PFSK-1 (cell line): ENCODE results near the gene TMLHE.

ENCODE experiments used
- FOXP2 ChIP-seq: optimal IDR thresholded peaks from 2 replicates; pipeline ENCODE3; 2011; ENCODE audit warnings: borderline replicate concordance, control low read depth, inconsistent platforms; ENCODE audit not compliant: insufficient read depth; ENCODE audit errors: extremely low read length, extremely low read depth
- POLR2AphosphoS5 ChIP-seq: IDR thresholded peaks from 2 replicates; pipeline ENCODE4 v1.6.1; 2012; ENCODE audit warnings: low read depth, mild to moderate bottlenecking, control low read depth, low read length, moderate library complexity
- REST ChIP-seq, 2 experiments: IDR thresholded peaks; 2 replicates each; pipeline versions ENCODE4 v1.6.1 to v1.8.0; 2011 to 2012; ENCODE audit warnings: low read depth in 2 of 2, low read length in 2 of 2, control low read depth in 1 of 2, inconsistent platforms in 1 of 2, mild to moderate bottlenecking in 1 of 2, moderate library complexity in 1 of 2; ENCODE audit not compliant: insufficient read depth in 1 of 2
- SIN3A ChIP-seq: IDR thresholded peaks from 2 replicates; pipeline ENCODE4 v1.6.1; 2012; ENCODE audit warnings: mild to moderate bottlenecking, low read length, moderate library complexity, borderline replicate concordance; ENCODE audit not compliant: insufficient read depth

- TF ChIP-seq POLR2AphosphoS5 (no peak), REST (IDR thresholded peaks at IDR 0.05; ENCODE audit: insufficient read depth in 1 of 2, low read depth in 2 of 2, low read length in 2 of 2) (no peak), FOXP2 (no peak), SIN3A (no peak)
Measured at GRCh38 chrX:155632431-155633100, 19.8 kb upstream of the TMLHE start.
